Right lobe of liver (tissue), 6 donors: ENCODE results near the gene BUD23. TPM values are rescaled to one million over a fixed set of nuclear protein-coding genes. Genes with fewer than 3 reads are reported as not detected.
A peak's percentile ranks its signal among the peaks of the same experiment; 100 is the strongest.

ENCODE experiments used
- ATAC-seq, 4 donors: fragments of 200-7000 bp; cut with Tn5 transposase; one replicate each; pipeline ENCODE4 v1.9.1; 2020; ENCODE audit warnings: mild to moderate bottlenecking in 4 of 4, moderate library complexity in 4 of 4
- DNase-seq, 3 donors: peaks; one replicate each; pipeline ENCODE4 v3.0.0-alpha.2; 2020
- H3K27ac ChIP-seq, 3 donors: fragments of 200-600 bp; one replicate each; pipeline ENCODE4 v1.8.0; 2022
- H3K27me3 ChIP-seq, 2 donors: fragments of 200-600 bp; one replicate each; pipeline ENCODE4 v1.8.0; 2022
- H3K36me3 ChIP-seq, 4 donors: fragments of 200-600 bp; sonication (generic) in 1 of 4; one replicate each; pipeline versions ENCODE4 v1.5.1 to v1.8.0; 2017 to 2022; ENCODE audit warnings: control low read depth in 1 of 4
- H3K4me1 ChIP-seq, 4 donors: fragments of 200-600 bp; sonication (generic) in 1 of 4; one replicate each; pipeline versions ENCODE4 v1.5.1 to v1.8.0; 2017 to 2022; ENCODE audit warnings: control low read depth in 1 of 4
- H3K4me3 ChIP-seq, 3 donors: fragments of 200-600 bp; one replicate each; pipeline ENCODE4 v1.8.0; 2022
- H3K9me3 ChIP-seq, 4 donors: fragments of 200-600 bp; sonication (generic) in 1 of 4; one replicate each; pipeline versions ENCODE4 v1.5.1 to v1.8.0; 2017 to 2022; ENCODE audit warnings: control low read depth in 1 of 4
- POLR2A ChIP-seq: fragments of 450-650 bp; IDR thresholded peaks from one replicate; pipeline ENCODE4 v1.6.1; 2017; ENCODE audit warnings: antibody characterized with exemption, mild to moderate bottlenecking
- WGBS: methylation state at CpG from one replicate; pipeline ENCODE4 v1.1.6; 2018; ENCODE audit warnings: low coverage, low lambda C conversion rate; ENCODE audit not compliant: insufficient coverage; ENCODE audit errors: missing lambda C conversion rate; 5-methylcytosine and 5-hydroxymethylcytosine counted together
- intact Hi-C, 2 donors: fragments of 100-400 bp; cut with DNase I; formaldehyde crosslinking; loops; one replicate each; pipeline versions ENCODE4 v1.11.2 to v1.14.1; 2022
- total RNA-seq, 6 experiments: library from RNA; depleted of rRNA in 2 of 6; stranded (reverse); fragments of >200 nt in 2 of 6; fragmentation: NEBNext Ultra II Directional in 3 of 6; extraction: Animal tissue kit (Norgen Biotek cat#: 25700) in 3 of 6; gene quantifications; one replicate each; pipeline versions ENCODE4 v1.1.0 to v1.2.4, GENCODE V29; 2016 to 2023
- TF ChIP-seq, protein P1 (sequence below), 4 donors: fragments of 200-600 bp in 3 of 4; fragments of 450-650 bp in 1 of 4; IDR thresholded peaks; one replicate each; pipeline versions ENCODE4 v1.5.1 to v1.8.0; 2016 to 2022; ENCODE audit warnings: antibody characterized with exemption in 4 of 4, mild to moderate bottlenecking in 2 of 4
- donor health status: DM: no; HTN: yes; CAD: no.
- donor health status: DM: no; HTN: no; CAD: no.
- donor health status: DM: no; HTN: no; CAD: no.
- donor health status: DM: no; HTN: yes; CAD: no.
- donor health status: DM: no; HTN: yes; CAD: no.

BUD23 gene
- total RNA-seq, 6 experiments from 2014 or later, result 24.1 to 35.0 (median 29.2) TPM

DNA sequence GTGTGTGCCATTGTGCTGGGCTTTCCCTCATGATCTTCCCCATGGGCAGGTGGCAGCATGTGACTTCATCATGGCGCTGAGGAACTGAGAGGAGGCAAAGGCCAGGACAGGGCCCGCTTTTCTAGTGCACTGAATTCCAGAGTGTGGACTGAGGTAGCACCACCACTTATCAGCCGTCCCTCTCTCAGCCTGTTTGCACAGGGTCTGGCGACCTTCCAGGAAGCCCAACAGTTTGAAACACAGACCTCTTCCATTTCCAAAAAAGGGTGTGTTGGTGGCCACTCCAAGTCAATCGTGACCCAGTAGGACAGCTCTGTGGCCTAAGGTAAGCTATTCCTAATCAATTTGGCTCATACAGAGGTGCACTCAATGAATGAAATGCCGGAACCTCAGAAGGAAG lies 4.5 kb upstream of the BUD23 start:
- no peaks in the 10 kb centered on the region for H3K27me3 ChIP-seq
- peaks cover 0 to 26% (median 12%) of the 10 kb centered on the region in 4 donors for H3K4me1 ChIP-seq
- DNase-seq, result no peak
- intact Hi-C loops, result loop anchor here in 1 of 2 donors (10.0 kb wide), 2 partner anchors 46 to 74 kb away; no protein-coding TSS in a partner anchor
- no peaks in the 10 kb centered on the region for H3K9me3 ChIP-seq
- WGBS, result 45% methylated on average over 4 of the region's 6 CpGs
- no peak overlapping the region for H3K4me3 ChIP-seq
- TF ChIP-seq POLR2A, result no peak
- TF ChIP-seq, protein P1, sequence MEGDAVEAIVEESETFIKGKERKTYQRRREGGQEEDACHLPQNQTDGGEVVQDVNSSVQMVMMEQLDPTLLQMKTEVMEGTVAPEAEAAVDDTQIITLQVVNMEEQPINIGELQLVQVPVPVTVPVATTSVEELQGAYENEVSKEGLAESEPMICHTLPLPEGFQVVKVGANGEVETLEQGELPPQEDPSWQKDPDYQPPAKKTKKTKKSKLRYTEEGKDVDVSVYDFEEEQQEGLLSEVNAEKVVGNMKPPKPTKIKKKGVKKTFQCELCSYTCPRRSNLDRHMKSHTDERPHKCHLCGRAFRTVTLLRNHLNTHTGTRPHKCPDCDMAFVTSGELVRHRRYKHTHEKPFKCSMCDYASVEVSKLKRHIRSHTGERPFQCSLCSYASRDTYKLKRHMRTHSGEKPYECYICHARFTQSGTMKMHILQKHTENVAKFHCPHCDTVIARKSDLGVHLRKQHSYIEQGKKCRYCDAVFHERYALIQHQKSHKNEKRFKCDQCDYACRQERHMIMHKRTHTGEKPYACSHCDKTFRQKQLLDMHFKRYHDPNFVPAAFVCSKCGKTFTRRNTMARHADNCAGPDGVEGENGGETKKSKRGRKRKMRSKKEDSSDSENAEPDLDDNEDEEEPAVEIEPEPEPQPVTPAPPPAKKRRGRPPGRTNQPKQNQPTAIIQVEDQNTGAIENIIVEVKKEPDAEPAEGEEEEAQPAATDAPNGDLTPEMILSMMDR (IDR thresholded peaks at IDR 0.05), result no peak
- ATAC-seq, result no peak
- no peaks in the 10 kb centered on the region for H3K36me3 ChIP-seq
- no peak overlapping the region for H3K27ac ChIP-seq

DNA sequence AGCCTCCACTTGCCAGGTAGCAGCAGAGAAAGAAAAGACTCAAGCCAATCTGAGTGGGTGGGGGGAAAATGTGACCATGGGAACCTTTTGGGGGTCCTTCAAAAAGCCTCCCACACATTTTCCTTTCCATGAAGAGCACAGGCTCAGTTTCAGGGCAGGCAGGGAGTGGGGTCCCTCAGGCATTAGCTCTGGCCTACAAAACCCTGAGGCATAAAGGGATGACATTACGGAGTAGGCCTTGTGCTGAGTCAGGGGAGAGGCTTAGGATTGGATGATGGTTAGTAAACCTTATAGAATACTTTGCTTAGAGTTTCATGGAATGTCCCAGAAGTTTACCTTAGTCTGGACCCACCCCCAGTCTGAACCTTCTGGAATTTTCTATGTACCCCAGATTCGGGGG lies 3.7 kb upstream of the BUD23 start:
- intact Hi-C loops, result loop anchor here in 1 of 2 donors (10.0 kb wide), 2 partner anchors 45 to 75 kb away; no protein-coding TSS in a partner anchor

DNA sequence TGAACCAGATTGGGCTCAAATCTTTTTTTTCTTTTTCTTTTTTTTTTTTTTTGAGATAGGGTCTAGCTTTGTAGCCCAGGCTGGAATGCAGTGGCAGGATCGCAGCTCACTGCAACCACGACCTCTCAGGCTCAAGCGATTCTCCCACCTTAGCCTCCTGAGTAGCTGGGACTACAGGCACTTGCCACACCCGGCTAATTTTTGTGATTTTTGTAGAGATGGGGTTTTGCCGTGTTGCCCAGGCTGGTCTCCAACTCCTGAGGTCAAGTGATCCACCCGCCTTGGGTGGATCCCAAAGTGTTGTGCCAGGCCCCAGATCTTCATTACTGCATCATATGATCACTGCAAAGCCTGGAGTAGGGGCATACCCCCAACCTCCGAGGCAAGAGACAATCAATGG lies 2.9 kb upstream of the BUD23 start:
- no peaks in the 10 kb centered on the region for H3K36me3 ChIP-seq
- H3K27me3 ChIP-seq, result no peaks in the 10 kb centered on the region
- ATAC-seq (no peak), DNase-seq (no peak)
- H3K9me3 ChIP-seq, result no peaks in the 10 kb centered on the region
- 87% methylated on average over 3 of the region's 7 CpGs for WGBS
- no peak overlapping the region for H3K4me3 ChIP-seq
- H3K4me1 ChIP-seq, result peaks cover 0 to 29% (median 12%) of the 10 kb centered on the region in 4 donors
- no peak for TF ChIP-seq POLR2A
- TF ChIP-seq, protein P1 (IDR thresholded peaks at IDR 0.05), result no peak
- no peak overlapping the region for H3K27ac ChIP-seq
- intact Hi-C loops, result no loop called here

More for the DNA sequence above, 3.7 kb upstream of the BUD23 start:
- WGBS, result 70% methylated on average over 2 of the region's 2 CpGs
- no peak overlapping the region for H3K4me3 ChIP-seq
- ATAC-seq, result no peak
- no peak for TF ChIP-seq POLR2A
- TF ChIP-seq, protein P1 (IDR thresholded peaks at IDR 0.05), result no peak
- DNase-seq, result no peak
- H3K27me3 ChIP-seq, result no peaks in the 10 kb centered on the region
- H3K27ac ChIP-seq, result no peak overlapping the region
- no peaks in the 10 kb centered on the region for H3K36me3 ChIP-seq
- H3K4me1 ChIP-seq, result peaks cover 0 to 29% (median 12%) of the 10 kb centered on the region in 4 donors
- H3K9me3 ChIP-seq, result no peaks in the 10 kb centered on the region

DNA sequence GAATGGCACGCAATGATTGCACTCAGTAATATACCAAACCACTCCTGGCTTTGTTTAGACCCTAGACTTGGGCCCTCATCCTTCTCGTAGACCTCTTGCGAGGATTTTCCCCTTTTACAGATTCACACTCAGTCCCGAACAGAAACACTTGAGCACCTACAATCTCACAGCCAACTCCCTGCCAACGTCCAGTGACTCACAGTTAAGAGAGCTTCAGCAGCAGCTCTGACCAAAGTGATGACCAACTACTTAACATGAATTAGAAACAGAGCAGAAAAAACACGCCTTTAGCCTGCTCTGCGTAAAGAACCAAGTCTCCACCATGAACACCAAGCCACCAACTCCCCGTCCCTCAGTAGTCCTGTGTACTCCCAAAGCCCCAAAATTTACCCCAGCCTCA lies 2.4 kb upstream of the BUD23 start:
- H3K27ac ChIP-seq, result no peak overlapping the region
- WGBS, result 76% methylated on average over 8 of the region's 8 CpGs
- ATAC-seq, result no peak
- TF ChIP-seq, protein P1 (IDR thresholded peaks at IDR 0.05), result no peak
- H3K9me3 ChIP-seq, result no peaks in the 10 kb centered on the region
- DNase-seq, result no peak
- H3K27me3 ChIP-seq, result no peaks in the 10 kb centered on the region
- intact Hi-C loops, result no loop called here
- no peaks in the 10 kb centered on the region for H3K36me3 ChIP-seq
- peaks cover 0 to 29% (median 12%) of the 10 kb centered on the region in 4 donors for H3K4me1 ChIP-seq
- no peak overlapping the region for H3K4me3 ChIP-seq

DNA sequence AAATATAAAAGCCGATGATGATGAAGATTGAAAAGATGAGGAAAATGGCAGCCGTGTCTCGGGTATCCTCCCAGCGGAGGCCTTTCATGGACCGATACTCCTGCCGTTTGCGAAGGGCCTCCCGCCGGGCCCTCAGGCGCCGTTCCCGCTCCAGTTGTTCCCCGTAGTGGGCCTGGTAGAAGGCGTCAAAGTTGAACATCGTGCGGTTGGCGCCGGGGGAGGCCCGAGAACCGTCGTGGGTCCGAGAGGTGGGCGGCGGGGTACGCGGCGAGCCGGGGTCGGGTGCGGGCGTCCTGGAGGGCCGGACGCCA lies 697 bp upstream of the BUD23 start:
- Histone ChIP-seq H3K27me3 (no peaks in the 10 kb centered on the region), H3K4me1 (peaks cover 0 to 29% (median 12%) of the 10 kb centered on the region in 4 donors), H3K9me3 (no peaks in the 10 kb centered on the region), H3K27ac (peak overlapping the region; percentile 25 to 73 (median 31)), H3K4me3 (peak overlapping the region; percentile 71 to 99 (median 74)), H3K36me3 (peaks cover 0 to 6% (median 2%) of the 10 kb centered on the region in 4 donors)
- TF ChIP-seq, protein P1 (IDR thresholded peaks at IDR 0.05), result no peak
- no peak for TF ChIP-seq POLR2A
- intact Hi-C loops, result no loop called here
- no peak for DNase-seq
- peak in 1 of 4 donors; percentile 3 for ATAC-seq
- 0% methylated on average over 6 of the region's 33 CpGs for WGBS
